Tibial artery (tissue), 4 donors: ENCODE measurements around the gene JAKMIP2.

Experiments used
- DNase-seq, 2 donors: peaks; one replicate each; pipeline ENCODE4 v3.0.0-alpha.2; 2019
- H3K27ac ChIP-seq, 2 donors: fragments of 200-600 bp; sonication (generic) in 1 of 2; 1 replicate in 1 of 2; 2 replicates in 1 of 2; pipeline ENCODE4 v1.5.1; 2018 to 2019; ENCODE audit warnings: mild to moderate bottlenecking in 1 of 2
- H3K27me3 ChIP-seq, 2 donors: fragments of 200-600 bp; sonication (generic) in 1 of 2; one replicate each; pipeline versions ENCODE4 v1.5.1 to v1.6.0; 2016 to 2019
- H3K36me3 ChIP-seq, 3 donors: fragments of 200-600 bp; sonication (generic) in 2 of 3; one replicate each; pipeline ENCODE4 v1.5.1; 2016 to 2019; ENCODE audit warnings: mild to moderate bottlenecking in 2 of 3
- H3K4me1 ChIP-seq, 4 donors: fragments of 200-600 bp; sonication (generic) in 2 of 4; 1 replicate in 3 of 4; 2 replicates in 1 of 4; pipeline ENCODE4 v1.5.1; 2016 to 2019
- H3K4me3 ChIP-seq, 2 donors: fragments of 200-600 bp; sonication (generic) in 1 of 2; 1 replicate in 1 of 2; 2 replicates in 1 of 2; pipeline ENCODE4 v1.5.1; 2018 to 2019; ENCODE audit warnings: mild to moderate bottlenecking in 2 of 2
- H3K9me3 ChIP-seq, 3 donors: fragments of 200-600 bp; sonication (generic) in 1 of 3; one replicate each; pipeline ENCODE4 v1.5.1; 2016 to 2019
- CTCF ChIP-seq, 2 experiments: fragments of 200-600 bp in 1 of 2; fragments of 450-650 bp in 1 of 2; IDR thresholded peaks; one replicate each; pipeline ENCODE4 v1.5.1; 2017 to 2019; ENCODE audit warnings: antibody characterized with exemption in 2 of 2, mild to moderate bottlenecking in 1 of 2, moderate library complexity in 1 of 2
- intact Hi-C: fragments of 100-400 bp; cut with DNase I; formaldehyde crosslinking; loops from one replicate; pipeline ENCODE4 v1.15.0; 2023; ENCODE audit warnings: low total_unique reads

JAKMIP2 gene

GRCh38 chr5:147752033-147752432, 30.5 kb downstream of the JAKMIP2 start:
- Histone ChIP-seq H3K4me3 (no peak overlapping the region), H3K27ac (no peak overlapping the region), H3K9me3 (no peaks in the 10 kb centered on the region), H3K4me1 (no peaks in the 10 kb centered on the region), H3K27me3 (no peaks in the 10 kb centered on the region), H3K36me3 (no peaks in the 10 kb centered on the region)
- intact Hi-C loops = no loop called here
- DNase-seq = no peak
- TF ChIP-seq CTCF (IDR thresholded peaks at IDR 0.05) = no peak

- intact Hi-C loops = no loop called here
- Histone ChIP-seq H3K4me3 (no peak overlapping the region), H3K27me3 (no peaks in the 10 kb centered on the region), H3K9me3 (no peaks in the 10 kb centered on the region), H3K4me1 (no peaks in the 10 kb centered on the region), H3K27ac (no peak overlapping the region), H3K36me3 (no peaks in the 10 kb centered on the region)
- DNase-seq = no peak
- no peak for TF ChIP-seq CTCF (IDR thresholded peaks at IDR 0.05)
Observed at GRCh38 chr5:147751156-147751830, 31.2 kb downstream of the JAKMIP2 start.

- Histone ChIP-seq H3K36me3 (no peaks in the 10 kb centered on the region), H3K27ac (no peak overlapping the region), H3K27me3 (no peaks in the 10 kb centered on the region), H3K4me3 (no peak overlapping the region), H3K4me1 (no peaks in the 10 kb centered on the region), H3K9me3 (no peaks in the 10 kb centered on the region)
- intact Hi-C loops = no loop called here
- DNase-seq = no peak
- no peak for TF ChIP-seq CTCF (IDR thresholded peaks at IDR 0.05)
Observed at GRCh38 chr5:147750065-147750464, 32.5 kb downstream of the JAKMIP2 start.

GRCh38 chr5:147748590-147748989, 33.9 kb downstream of the JAKMIP2 start:
- Histone ChIP-seq H3K4me3 (no peak overlapping the region), H3K9me3 (no peaks in the 10 kb centered on the region), H3K4me1 (no peaks in the 10 kb centered on the region), H3K36me3 (no peaks in the 10 kb centered on the region), H3K27ac (no peak overlapping the region), H3K27me3 (no peaks in the 10 kb centered on the region)
- intact Hi-C loops = no loop called here
- no peak for DNase-seq
- TF ChIP-seq CTCF (IDR thresholded peaks at IDR 0.05) = no peak

GRCh38 chr5:147746986-147747385, 35.5 kb downstream of the JAKMIP2 start:
- H3K4me3 ChIP-seq = no peak overlapping the region
- no peaks in the 10 kb centered on the region for H3K9me3 ChIP-seq
- intact Hi-C loops = no loop called here
- no peak for TF ChIP-seq CTCF (IDR thresholded peaks at IDR 0.05)
- H3K4me1 ChIP-seq = no peaks in the 10 kb centered on the region
- no peak overlapping the region for H3K27ac ChIP-seq
- DNase-seq = no peak
- H3K27me3 ChIP-seq = no peaks in the 10 kb centered on the region
- H3K36me3 ChIP-seq = no peaks in the 10 kb centered on the region
